T47D (cell line): ENCODE data around the gene ALG14.
A peak's percentile ranks its signal among the peaks of the same experiment; 100 is the strongest.
"Not testable (repeated sequence)": the region's sequence is repeated elsewhere in the genome, so short reads cannot be mapped to it uniquely, and the experiment has no call there.

Source experiments
- DNase-seq, 2 experiments: peaks; one replicate each; pipeline versions ENCODE4 v3.0.0 to v3.0.0-alpha.2; 2011 to 2012; ENCODE audit warnings: low read depth in 1 of 2, low spot score in 1 of 2
- JUND ChIP-seq: IDR thresholded peaks from 2 replicates; pipeline ENCODE4 v1.6.1; 2012; ENCODE audit warnings: low read depth
- in situ Hi-C: cut with HindIII; loops from 2 replicates; pipeline ENCODE4 v1.10.0; 2016; ENCODE audit warnings: low sequenced_read_pairs, low pct_unique_long_range_greater_than_20kb

Gene ALG14

GRCh38 chr1:95005584-95005983, 67.2 kb downstream of the ALG14 start:
- no peak for TF ChIP-seq JUND
- in situ Hi-C loops = no loop called here
- DNase-seq = no peak

GRCh38 chr1:95004013-95004412, 68.7 kb downstream of the ALG14 start:
- no peak for TF ChIP-seq JUND
- in situ Hi-C loops = no loop called here

GRCh38 chr1:95003433-95003738, 69.4 kb downstream of the ALG14 start:
- DNase-seq = no peak
- in situ Hi-C loops = no loop called here
- no peak for TF ChIP-seq JUND

More at GRCh38 chr1:95004013-95004412, 68.7 kb downstream of the ALG14 start:
- DNase-seq = no peak

- in situ Hi-C loops = no loop called here
- DNase-seq = peak; percentile 30 to 68
- peak; percentile 75 for TF ChIP-seq JUND
Measured at GRCh38 chr1:95002540-95003432, 70.0 kb downstream of the ALG14 start.

GRCh38 chr1:95002164-95002539, 70.6 kb downstream of the ALG14 start:
- DNase-seq = no peak
- no peak for TF ChIP-seq JUND
- in situ Hi-C loops = no loop called here

GRCh38 chr1:94999456-95000131, 73.2 kb downstream of the ALG14 start:
- in situ Hi-C loops = no loop called here
- TF ChIP-seq JUND = no peak

GRCh38 chr1:94998748-94999147, 74.0 kb downstream of the ALG14 start:
- no peak for DNase-seq
- TF ChIP-seq JUND = no peak
- in situ Hi-C loops = no loop called here

More at GRCh38 chr1:94999456-95000131, 73.2 kb downstream of the ALG14 start:
- no peak for DNase-seq

- in situ Hi-C loops = no loop called here
- DNase-seq = no peak
- no peak for TF ChIP-seq JUND
Measured at GRCh38 chr1:94998114-94998513, 74.6 kb downstream of the ALG14 start.

GRCh38 chr1:94995536-94995935, 77.2 kb downstream of the ALG14 start:
- in situ Hi-C loops, DNase-seq: not testable (repeated sequence)

GRCh38 chr1:94994805-94995204, 77.9 kb downstream of the ALG14 start:
- no peak for DNase-seq
- TF ChIP-seq JUND = no peak
- in situ Hi-C loops = no loop called here

GRCh38 chr1:94993931-94994645, 78.7 kb downstream of the ALG14 start:
- peak; percentile 79 for TF ChIP-seq JUND
- DNase-seq = peak in 1 of 2 experiments; percentile 91
- in situ Hi-C loops = no loop called here

GRCh38 chr1:94992863-94993563, 79.7 kb downstream of the ALG14 start:
- in situ Hi-C loops = no loop called here
- no peak for TF ChIP-seq JUND
- DNase-seq = no peak
